GM03348 (cell line): ENCODE data around the gene EIPR1.
"Not testable (repeated sequence)": the region's sequence is repeated elsewhere in the genome, so short reads cannot be mapped to it uniquely, and the experiment has no call there.

Experiments used
- DNase-seq: peaks from one replicate; pipeline ENCODE4 v3.0.0; 2012; ENCODE audit warnings: low spot score

The EIPR1 gene

GRCh38 chr2:3357926-3358325 lies 19.7 kb downstream of the EIPR1 start:
- no peak for DNase-seq

GRCh38 chr2:3357446-3357845 lies 20.2 kb downstream of the EIPR1 start:
- not testable (repeated sequence) for DNase-seq

- DNase-seq, result no peak
These were observed 20.8 kb downstream of the EIPR1 start for GRCh38 chr2:3356799-3357198.

GRCh38 chr2:3355951-3356569 lies 21.6 kb downstream of the EIPR1 start:
- no peak for DNase-seq

GRCh38 chr2:3354986-3355385 lies 22.6 kb downstream of the EIPR1 start:
- DNase-seq, result no peak

GRCh38 chr2:3349211-3349693 lies 28.4 kb downstream of the EIPR1 start:
- DNase-seq, result no peak

DNA sequence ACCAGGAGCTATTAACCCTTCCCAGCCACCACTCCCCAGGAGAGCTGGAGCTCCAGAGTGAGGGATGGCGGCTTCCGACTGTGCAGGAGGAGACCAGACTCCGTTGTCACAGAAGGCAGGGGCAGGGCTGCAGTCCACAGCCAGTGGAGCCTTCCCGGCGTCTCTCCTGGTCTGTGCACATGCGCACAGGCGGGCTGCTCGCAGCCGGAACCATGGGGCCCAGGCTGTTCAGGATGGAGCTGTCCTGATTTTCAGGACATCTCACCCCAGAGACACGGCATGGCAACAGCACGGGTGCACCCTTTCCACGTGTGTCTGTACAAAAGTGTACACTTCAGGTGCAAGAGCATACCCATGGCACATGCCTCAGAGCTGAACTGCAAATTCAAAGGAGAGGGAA lies 28.9 kb downstream of the EIPR1 start:
- DNase-seq, result no peak

GRCh38 chr2:3345621-3346020 lies 32.0 kb downstream of the EIPR1 start:
- DNase-seq, result no peak

GRCh38 chr2:3344897-3345296 lies 32.7 kb downstream of the EIPR1 start:
- DNase-seq, result no peak

DNA sequence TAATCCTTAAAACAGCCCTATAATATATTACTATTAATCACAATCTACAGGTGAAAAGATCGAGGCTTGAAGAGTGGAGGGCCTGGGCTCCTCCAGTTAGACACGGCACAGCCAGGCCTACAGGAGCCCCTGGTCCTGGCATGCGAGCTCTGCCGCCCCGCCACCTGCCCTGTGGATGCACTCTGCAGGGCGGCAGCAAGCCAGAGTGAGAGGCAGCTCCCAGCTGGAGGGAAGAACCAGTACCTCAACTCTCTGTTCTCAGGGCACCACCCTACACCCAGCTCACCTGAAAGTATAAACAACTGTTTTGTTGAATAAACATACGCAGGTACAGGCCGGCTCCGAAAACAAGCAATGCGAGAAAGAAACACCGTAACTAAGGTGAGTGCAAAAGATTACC lies 34.6 kb downstream of the EIPR1 start:
- DNase-seq, result no peak

DNA sequence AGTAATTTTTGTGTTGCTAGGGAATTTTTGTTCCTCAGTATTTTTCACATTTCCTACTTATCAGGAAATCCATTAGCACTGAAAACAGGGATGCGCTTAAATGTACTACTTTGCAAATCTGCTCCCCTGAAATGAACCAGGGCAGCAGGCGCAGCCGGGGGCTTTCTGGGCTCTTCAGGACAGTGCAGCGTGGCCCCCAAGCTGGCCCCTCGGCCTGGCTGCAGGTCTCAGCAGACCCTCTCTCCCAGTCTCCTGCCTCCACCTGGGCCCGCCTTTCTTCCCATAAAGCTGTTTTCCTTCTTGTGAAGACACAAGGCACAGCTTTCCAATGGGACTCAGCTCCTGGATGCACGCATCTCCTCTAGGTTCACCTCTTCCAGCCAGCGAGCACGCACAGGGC lies 35.3 kb downstream of the EIPR1 start:
- DNase-seq, result no peak

GRCh38 chr2:3341336-3341735 lies 36.3 kb downstream of the EIPR1 start:
- DNase-seq, result no peak

DNA sequence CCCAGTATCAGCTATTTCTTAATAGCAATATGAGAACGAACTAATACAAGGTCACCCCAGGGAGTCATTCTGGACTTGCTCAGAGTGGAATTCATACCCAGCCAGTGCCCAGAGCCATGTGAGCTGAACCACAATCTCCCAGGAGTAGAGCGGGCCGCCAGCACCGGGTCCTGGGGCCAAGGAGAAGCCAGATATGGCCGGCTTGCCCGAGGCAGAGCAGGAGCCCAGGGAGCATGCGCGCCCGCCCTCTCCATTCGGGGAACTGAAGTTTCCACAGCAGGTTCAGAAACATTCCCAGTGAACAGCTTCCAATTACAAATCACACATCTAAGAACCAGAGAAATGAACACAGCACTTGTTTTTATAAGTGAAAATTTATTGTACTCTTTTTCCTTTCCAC lies 37.5 kb downstream of the EIPR1 start:
- DNase-seq, result no peak

DNA sequence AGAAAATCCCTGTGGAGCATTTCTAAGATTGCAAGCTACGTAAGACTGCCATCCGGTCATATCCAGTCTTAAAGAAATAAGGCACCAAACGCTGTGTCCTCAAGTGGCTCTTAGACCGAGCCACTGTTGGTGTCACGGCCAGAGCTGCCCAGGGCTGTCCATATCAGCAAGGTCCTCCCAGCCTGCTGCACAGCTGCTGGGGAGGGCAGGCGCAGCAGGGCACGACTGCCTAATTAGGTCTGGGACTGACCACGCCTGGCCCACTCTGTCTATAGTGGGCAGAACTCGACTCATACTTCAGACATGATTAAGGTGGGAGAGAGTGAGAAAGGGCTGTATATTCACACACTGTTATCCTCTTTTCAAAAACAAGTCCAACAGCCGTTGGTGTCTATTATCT lies 39.3 kb downstream of the EIPR1 start:
- no peak for DNase-seq

- DNase-seq, result no peak
These were observed 40.8 kb downstream of the EIPR1 start for GRCh38 chr2:3336844-3337243.

DNA sequence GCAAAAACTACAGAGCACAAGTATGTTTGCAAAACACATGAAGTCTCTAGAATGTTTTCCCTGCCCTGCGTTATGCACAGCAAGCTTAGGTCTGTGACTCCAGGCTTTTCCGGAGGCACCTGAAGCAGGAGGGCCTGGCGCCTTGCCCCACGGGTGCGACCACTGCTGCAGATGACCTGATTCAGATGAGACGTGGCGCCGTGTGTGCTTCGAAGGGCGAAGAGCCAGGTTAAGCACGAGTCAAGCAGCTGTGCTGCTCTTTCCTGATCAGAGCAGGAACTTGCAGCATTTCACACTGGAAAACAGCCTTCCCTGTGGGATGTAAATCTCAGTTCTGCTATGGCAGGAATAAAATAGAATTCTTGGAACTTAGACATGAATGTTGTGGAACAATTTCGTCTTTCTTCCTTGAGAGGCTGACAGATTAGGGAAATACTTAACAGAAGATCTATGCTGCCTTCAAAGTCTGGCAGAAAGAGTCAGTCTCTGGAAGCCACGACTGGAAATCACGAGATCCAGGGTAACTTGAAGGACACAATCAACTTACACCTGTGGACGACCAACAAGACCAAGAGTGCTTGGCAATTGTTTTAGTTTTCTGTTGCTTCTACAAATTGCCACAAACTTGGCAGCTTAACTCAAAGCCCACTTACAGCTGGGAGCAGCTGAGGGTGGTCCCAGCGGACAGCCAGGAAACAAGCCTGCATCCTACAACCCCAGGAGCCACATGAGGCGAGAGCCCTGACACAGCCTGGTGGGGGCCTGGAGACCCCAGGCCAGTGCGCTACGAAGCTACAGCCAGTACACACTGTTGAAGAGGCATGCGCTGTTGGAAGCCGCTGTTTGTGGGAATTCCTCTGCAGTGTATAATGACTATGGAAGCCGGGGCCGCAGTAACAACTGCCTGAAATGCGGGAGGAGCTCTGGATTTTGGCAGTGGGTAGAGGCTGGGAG lies 42.9 kb downstream of the EIPR1 start:
- DNase-seq, result no peak

GRCh38 chr2:3332133-3332532 lies 45.5 kb downstream of the EIPR1 start:
- no peak for DNase-seq

- DNase-seq, result no peak
These were observed 48.1 kb downstream of the EIPR1 start for GRCh38 chr2:3329491-3329890.

DNA sequence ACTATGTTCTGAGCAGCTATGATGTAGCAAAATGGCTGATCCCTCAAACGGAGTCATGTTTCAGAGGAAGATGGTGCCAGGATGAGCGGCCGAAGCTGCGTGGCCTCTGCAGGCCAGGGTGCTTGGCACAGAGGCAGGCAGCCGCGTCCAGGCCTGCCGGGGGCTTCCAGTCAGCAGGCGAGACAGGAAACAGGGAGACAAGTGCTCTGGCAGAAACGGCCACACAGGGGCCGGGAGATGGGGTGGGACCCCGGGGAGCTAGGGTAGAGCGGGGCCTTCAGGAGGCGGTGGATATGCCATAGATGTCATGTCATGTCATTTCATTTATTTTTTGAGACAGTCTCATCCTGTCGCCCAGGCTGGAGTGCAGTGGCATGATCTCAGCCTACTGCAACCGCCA lies 50.7 kb downstream of the EIPR1 start:
- DNase-seq, result no peak

- DNase-seq, result no peak
These were observed 51.5 kb downstream of the EIPR1 start for GRCh38 chr2:3326182-3326537.

GRCh38 chr2:3325458-3326181 lies 52.0 kb downstream of the EIPR1 start:
- no peak for DNase-seq

DNA sequence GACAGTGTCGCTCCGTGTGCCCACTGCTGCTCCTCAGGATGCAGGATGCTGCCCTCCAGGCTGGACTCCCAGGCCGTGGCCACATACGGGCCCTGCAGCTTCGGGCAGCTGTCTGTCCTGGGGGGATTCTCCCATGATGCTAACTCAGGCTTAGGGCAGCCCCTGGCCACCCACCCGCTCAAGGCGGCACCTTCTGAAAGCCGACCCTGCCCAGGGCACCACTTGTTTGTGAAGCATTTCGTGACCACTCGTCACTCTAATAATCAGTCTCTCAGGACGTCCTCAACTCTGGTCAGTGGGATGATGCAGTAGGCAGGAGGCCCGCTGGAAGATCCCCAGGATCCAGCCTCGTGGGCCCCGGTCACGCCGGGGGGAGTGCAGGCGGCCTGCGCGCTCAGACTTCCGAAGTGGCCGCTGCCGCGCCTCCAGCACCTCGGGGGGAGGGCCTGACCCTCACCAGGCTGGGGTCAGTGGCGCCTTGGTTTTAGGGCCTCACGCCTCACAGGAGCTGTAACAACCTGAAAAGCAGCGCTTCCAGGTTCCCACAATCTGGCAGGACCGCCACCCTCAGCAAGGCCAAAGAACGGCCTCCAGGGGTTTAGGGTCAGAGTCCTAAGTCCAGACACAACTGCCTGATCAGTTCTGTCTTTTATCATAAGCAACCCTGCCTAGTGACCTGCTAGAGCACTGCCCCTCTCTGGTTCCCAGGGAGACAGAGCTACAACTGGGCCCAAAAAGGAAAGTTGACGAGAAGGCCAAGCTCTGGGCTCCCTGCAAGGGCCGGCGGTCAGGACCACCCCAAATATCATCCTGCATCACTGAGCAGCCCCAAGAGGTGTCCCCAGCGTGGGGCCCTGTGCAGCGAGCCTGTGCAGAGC lies 53.0 kb downstream of the EIPR1 start:
- no peak for DNase-seq
